Natural killer cell (primary cell): ENCODE results near the gene NEDD4L. TPM values are rescaled to one million over a fixed set of nuclear protein-coding genes. Genes with fewer than 3 reads are reported as not detected.

Experiments used
- ATAC-seq, 3 donors: fragments of 150-1000 bp in 2 of 3; fragments of 200-7000 bp in 1 of 3; cut with Tn5 transposase; 1 replicate in 1 of 3; 2 replicates in 2 of 3; pipeline ENCODE4 v1.10.0; 2021; ENCODE audit warnings: mild to moderate bottlenecking in 2 of 3, moderate library complexity in 2 of 3
- DNase-seq, 2 donors: peaks; one replicate each; pipeline versions ENCODE4 v3.0.0 to v3.0.0-alpha.2; 2013 to 2021; ENCODE audit warnings: mixed read lengths in 1 of 2
- H3K27ac ChIP-seq: one replicate; pipeline ENCODE4 v1.5.1; 2013; ENCODE audit warnings: mild to moderate bottlenecking, low read length
- H3K27me3 ChIP-seq: one replicate; pipeline ENCODE4 v1.6.1; 2013; ENCODE audit warnings: low read length; ENCODE audit not compliant: control insufficient read depth, insufficient read depth
- H3K36me3 ChIP-seq: one replicate; pipeline ENCODE4 v1.6.1; 2013; ENCODE audit warnings: low read length; ENCODE audit not compliant: control insufficient read depth, insufficient read depth
- H3K4me1 ChIP-seq: one replicate; pipeline ENCODE4 v1.6.1; 2013; ENCODE audit warnings: low read length; ENCODE audit not compliant: control insufficient read depth, insufficient read depth
- H3K4me3 ChIP-seq: one replicate; pipeline ENCODE4 v1.5.1; 2013; ENCODE audit warnings: low read length
- H3K9me3 ChIP-seq: one replicate; pipeline ENCODE4 v1.6.1; 2013; ENCODE audit warnings: low read length; ENCODE audit not compliant: control insufficient read depth, insufficient read depth
- H3K27ac Mint-ChIP-seq, 2 donors: one replicate each; pipeline ENCODE4 v1.8.0; 2022; ENCODE audit warnings: mild to moderate bottlenecking in 2 of 2, mixed read lengths in 2 of 2, moderate library complexity in 1 of 2
- H3K27me3 Mint-ChIP-seq, 2 donors: one replicate each; pipeline ENCODE4 v1.8.0; 2022; ENCODE audit warnings: low read depth in 2 of 2, mixed read lengths in 2 of 2
- H3K36me3 Mint-ChIP-seq: one replicate; pipeline ENCODE4 v1.8.0; 2022; ENCODE audit warnings: mixed read lengths
- H3K4me1 Mint-ChIP-seq, 2 donors: one replicate each; pipeline ENCODE4 v1.8.0; 2022; ENCODE audit warnings: mixed read lengths in 2 of 2
- H3K4me3 Mint-ChIP-seq: one replicate; pipeline ENCODE4 v1.8.0; 2022; ENCODE audit warnings: mild to moderate bottlenecking, moderate library complexity, mixed read lengths
- H3K9me3 Mint-ChIP-seq, 2 donors: one replicate each; pipeline ENCODE4 v1.8.0; 2022; ENCODE audit warnings: mixed read lengths in 2 of 2
- WGBS: methylation state at CpG from one replicate; pipeline ENCODE4 v1.1.7; 2013; ENCODE audit warnings: missing lambda C conversion rate; ENCODE audit not compliant: insufficient coverage; 5-methylcytosine and 5-hydroxymethylcytosine counted together
- intact Hi-C: fragments of 100-400 bp; cut with micrococcal nuclease; formaldehyde crosslinking; loops from one replicate; pipeline ENCODE4 v1.14.2; 2022
- total RNA-seq, 4 donors: library from RNA; stranded (reverse); fragments of 120-200 nt in 1 of 4; gene quantifications; one replicate each; pipeline versions ENCODE4 v1.2.3 to v1.2.4, GENCODE V29; 2013 to 2022
- TF ChIP-seq, protein P1 (sequence below): fragments of 200-600 bp; IDR thresholded peaks from one replicate; pipeline ENCODE4 v1.8.0; 2022; ENCODE audit warnings: antibody characterized with exemption

The NEDD4L gene
- total RNA-seq, 3 donors from 2014 or later (not counting 1 experiment from before 2014, with no cell fraction given) = 3.4 to 15.3 (median 14.3) TPM

- H3K27me3 ChIP-seq = no peaks in the 10 kb centered on the region
- intact Hi-C loops = no loop called here
- Mint-ChIP-seq H3K27me3 (no peaks in the 10 kb centered on the region), H3K4me3 (no peak overlapping the region), H3K27ac (no peak overlapping the region), H3K36me3 (no peaks in the 10 kb centered on the region), H3K4me1 (peaks cover 0 to 7% of the 10 kb centered on the region in 2 donors), H3K9me3 (no peaks in the 10 kb centered on the region)
- DNase-seq (no peak), ATAC-seq (no peak)
- 93% methylated on average over 3 of the region's 3 CpGs for WGBS
- H3K27ac ChIP-seq = no peak overlapping the region
- no peaks in the 10 kb centered on the region for H3K4me1 ChIP-seq
- TF ChIP-seq, protein P1, sequence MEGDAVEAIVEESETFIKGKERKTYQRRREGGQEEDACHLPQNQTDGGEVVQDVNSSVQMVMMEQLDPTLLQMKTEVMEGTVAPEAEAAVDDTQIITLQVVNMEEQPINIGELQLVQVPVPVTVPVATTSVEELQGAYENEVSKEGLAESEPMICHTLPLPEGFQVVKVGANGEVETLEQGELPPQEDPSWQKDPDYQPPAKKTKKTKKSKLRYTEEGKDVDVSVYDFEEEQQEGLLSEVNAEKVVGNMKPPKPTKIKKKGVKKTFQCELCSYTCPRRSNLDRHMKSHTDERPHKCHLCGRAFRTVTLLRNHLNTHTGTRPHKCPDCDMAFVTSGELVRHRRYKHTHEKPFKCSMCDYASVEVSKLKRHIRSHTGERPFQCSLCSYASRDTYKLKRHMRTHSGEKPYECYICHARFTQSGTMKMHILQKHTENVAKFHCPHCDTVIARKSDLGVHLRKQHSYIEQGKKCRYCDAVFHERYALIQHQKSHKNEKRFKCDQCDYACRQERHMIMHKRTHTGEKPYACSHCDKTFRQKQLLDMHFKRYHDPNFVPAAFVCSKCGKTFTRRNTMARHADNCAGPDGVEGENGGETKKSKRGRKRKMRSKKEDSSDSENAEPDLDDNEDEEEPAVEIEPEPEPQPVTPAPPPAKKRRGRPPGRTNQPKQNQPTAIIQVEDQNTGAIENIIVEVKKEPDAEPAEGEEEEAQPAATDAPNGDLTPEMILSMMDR = no peak
- H3K4me3 ChIP-seq = no peak overlapping the region
- H3K36me3 ChIP-seq = no peaks in the 10 kb centered on the region
- H3K9me3 ChIP-seq = no peaks in the 10 kb centered on the region
Observed at GRCh38 chr18:58052960-58053359, 8.9 kb downstream of the NEDD4L start.

DNA sequence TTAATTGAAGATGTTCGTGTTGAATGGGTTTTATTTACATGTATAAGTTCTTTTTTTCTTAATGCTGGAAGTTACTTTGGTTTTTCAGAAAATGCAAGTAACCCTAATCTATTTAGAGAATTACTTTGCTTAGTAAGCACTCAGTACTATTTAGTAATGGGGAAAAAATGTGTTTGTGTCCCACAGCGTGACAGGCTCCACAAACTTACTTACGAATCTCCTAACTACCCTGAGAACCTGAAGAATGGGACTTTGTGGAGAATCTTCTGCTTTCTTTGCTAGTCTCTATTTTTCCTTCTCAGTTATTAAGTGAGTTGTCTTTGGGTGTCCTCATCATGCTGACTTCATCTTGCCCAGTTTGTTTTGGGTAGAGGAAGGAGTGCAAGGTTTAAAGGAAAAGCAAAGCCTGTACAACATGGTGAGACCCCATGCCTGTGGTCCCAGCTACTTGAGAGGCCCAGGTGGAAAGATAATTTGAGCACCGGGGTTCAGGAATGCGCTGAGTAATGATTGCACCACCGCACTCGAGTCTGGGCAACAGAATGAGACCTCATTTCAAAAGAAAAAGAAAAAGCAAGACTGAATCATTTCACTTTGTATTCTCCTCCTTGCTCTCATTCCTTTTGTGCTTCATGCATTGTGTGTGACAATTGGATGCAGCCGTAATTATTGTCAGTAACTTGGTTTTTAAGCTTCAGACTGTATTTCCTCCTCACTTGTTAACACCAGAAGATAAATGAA lies 10.2 kb downstream of the NEDD4L start:
- Histone ChIP-seq H3K4me3 (no peak overlapping the region), H3K9me3 (no peaks in the 10 kb centered on the region), H3K27ac (no peak overlapping the region), H3K4me1 (no peaks in the 10 kb centered on the region), H3K36me3 (no peaks in the 10 kb centered on the region), H3K27me3 (no peaks in the 10 kb centered on the region)
- no peak overlapping the region for H3K4me3 Mint-ChIP-seq
- H3K27ac Mint-ChIP-seq = no peak overlapping the region
- peaks cover 0 to 7% of the 10 kb centered on the region in 2 donors for H3K4me1 Mint-ChIP-seq
- WGBS = 58% methylated on average over 4 of the region's 8 CpGs
- no peak for DNase-seq
- no peak for ATAC-seq
- TF ChIP-seq, protein P1 = no peak
- H3K27me3 Mint-ChIP-seq = no peaks in the 10 kb centered on the region
- no peaks in the 10 kb centered on the region for H3K9me3 Mint-ChIP-seq
- intact Hi-C loops = no loop called here
- H3K36me3 Mint-ChIP-seq = no peaks in the 10 kb centered on the region

DNA sequence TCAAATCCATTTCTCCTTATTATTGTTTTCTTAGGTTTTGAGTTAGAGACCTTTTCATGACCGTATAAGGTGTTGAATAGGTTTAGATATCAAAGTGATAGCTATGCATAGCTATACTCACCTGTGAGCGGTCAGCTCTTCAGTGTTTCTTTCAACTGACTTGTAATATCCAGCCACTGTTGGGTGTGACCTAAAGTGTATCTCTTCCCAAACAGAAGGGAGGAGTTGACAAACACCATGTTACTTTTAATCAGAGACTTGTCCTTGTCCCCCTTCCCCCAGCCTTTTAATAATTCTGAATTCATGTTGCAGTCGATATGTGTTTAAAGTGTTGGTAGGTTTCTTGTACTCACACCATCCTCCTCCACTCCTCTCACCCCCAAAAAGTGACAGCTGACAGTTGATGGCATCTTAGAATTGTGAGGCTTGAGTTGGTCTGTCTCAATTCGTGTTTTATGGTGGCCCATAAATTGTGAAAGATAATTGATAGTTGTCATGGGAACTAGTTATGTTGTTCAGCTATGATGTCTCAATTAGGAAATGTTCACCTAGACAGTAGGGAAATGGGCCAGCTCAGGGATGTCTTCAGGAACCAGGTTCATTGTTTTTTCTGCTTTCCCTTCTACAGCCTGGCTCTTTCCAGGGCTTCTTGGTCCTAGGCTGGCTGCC lies 12.0 kb downstream of the NEDD4L start:
- H3K4me1 Mint-ChIP-seq = peaks cover 0 to 7% of the 10 kb centered on the region in 2 donors
- TF ChIP-seq, protein P1 = no peak
- Histone ChIP-seq H3K27ac (no peak overlapping the region), H3K27me3 (no peaks in the 10 kb centered on the region), H3K4me1 (no peaks in the 10 kb centered on the region), H3K36me3 (no peaks in the 10 kb centered on the region), H3K4me3 (no peak overlapping the region), H3K9me3 (no peaks in the 10 kb centered on the region)
- no peaks in the 10 kb centered on the region for H3K9me3 Mint-ChIP-seq
- no peak overlapping the region for H3K4me3 Mint-ChIP-seq
- H3K27ac Mint-ChIP-seq = no peak overlapping the region
- H3K27me3 Mint-ChIP-seq = no peaks in the 10 kb centered on the region
- intact Hi-C loops = no loop called here
- 87% methylated on average over 3 of the region's 4 CpGs for WGBS
- H3K36me3 Mint-ChIP-seq = no peaks in the 10 kb centered on the region
- DNase-seq = no peak
- no peak for ATAC-seq
